Keratinocyte (primary cell): ENCODE results near the gene ZNF41. TPM values are rescaled to one million over a fixed set of nuclear protein-coding genes. Genes with fewer than 3 reads are reported as not detected.

Source experiments
- DNase-seq: peaks from one replicate; pipeline ENCODE4 v3.0.0-alpha.2; 2011; ENCODE audit warnings: low read depth, missing footprints, low spot score
- FAIRE-seq: peaks from 2 replicates; lab custom pipeline; 2011; peaks lifted over from hg19 to GRCh38; lab: Jason Lieb, UNC
- H2AFZ ChIP-seq: 2 replicates; pipeline ENCODE4 v1.6.0; 2012; ENCODE audit warnings: low read length, control low read depth, inconsistent platforms; ENCODE audit not compliant: control insufficient read depth
- H3K27ac ChIP-seq: 2 replicates; pipeline ENCODE4 v1.5.1; 2011; ENCODE audit warnings: low read length; ENCODE audit not compliant: control insufficient read depth, insufficient read depth
- H3K27me3 ChIP-seq: 3 replicates; pipeline ENCODE4 v1.6.0; 2011; ENCODE audit warnings: low read length; ENCODE audit not compliant: control insufficient read depth, insufficient read depth; ENCODE audit errors: extremely low read depth
- H3K36me3 ChIP-seq, 2 experiments: 2 replicates in 1 of 2; 3 replicates in 1 of 2; pipeline ENCODE4 v1.5.1; 2011; ENCODE audit warnings: low read length in 2 of 2, mild to moderate bottlenecking in 1 of 2; ENCODE audit not compliant: control insufficient read depth in 2 of 2, insufficient read depth in 2 of 2; ENCODE audit errors: extremely low read depth in 1 of 2
- H3K4me1 ChIP-seq: 3 replicates; pipeline ENCODE4 v1.5.1; 2011; ENCODE audit warnings: low read length; ENCODE audit not compliant: control insufficient read depth, insufficient read depth; ENCODE audit errors: extremely low read depth
- H3K4me2 ChIP-seq: 3 replicates; pipeline ENCODE4 v1.6.0; 2011; ENCODE audit warnings: low read depth, low read length; ENCODE audit not compliant: control insufficient read depth, insufficient read depth; ENCODE audit errors: extremely low read depth
- H3K4me3 ChIP-seq, 3 experiments: fragments of 200-600 bp in 1 of 3; sonication (generic) in 1 of 3; 2 replicates in 2 of 3; 3 replicates in 1 of 3; pipeline ENCODE4 v1.5.1; 2011 to 2016; ENCODE audit warnings: low read length in 3 of 3, mild to moderate bottlenecking in 3 of 3, control low read depth in 2 of 3, inconsistent platforms in 1 of 3, low read depth in 1 of 3, mixed read lengths in 1 of 3, mixed run types in 1 of 3, moderate library complexity in 1 of 3; ENCODE audit not compliant: control insufficient read depth in 2 of 3, insufficient read depth in 2 of 3; ENCODE audit errors: extremely low read depth in 1 of 3
- H3K79me2 ChIP-seq: 2 replicates; pipeline ENCODE4 v1.6.0; 2012; ENCODE audit warnings: low read length; ENCODE audit not compliant: control insufficient read depth, insufficient read depth
- H3K9ac ChIP-seq: 3 replicates; pipeline ENCODE4 v1.6.0; 2011; ENCODE audit warnings: low read length; ENCODE audit not compliant: control insufficient read depth, insufficient read depth; ENCODE audit errors: extremely low read depth
- H3K9me1 ChIP-seq: 3 replicates; pipeline ENCODE4 v1.6.0; 2011; ENCODE audit warnings: low read length; ENCODE audit not compliant: control insufficient read depth, insufficient read depth; ENCODE audit errors: extremely low read depth
- H3K9me3 ChIP-seq: 2 replicates; pipeline ENCODE4 v1.5.1; 2012; ENCODE audit warnings: low read depth, low read length; ENCODE audit not compliant: control insufficient read depth
- H4K20me1 ChIP-seq: 3 replicates; pipeline ENCODE4 v1.6.0; 2011; ENCODE audit warnings: low read length; ENCODE audit not compliant: control insufficient read depth, insufficient read depth; ENCODE audit errors: extremely low read depth
- CTCF ChIP-seq, 3 experiments: IDR thresholded peaks in 1 of 3; conservative IDR thresholded peaks in 1 of 3; optimal IDR thresholded peaks in 1 of 3; 2 replicates in 2 of 3; 3 replicates in 1 of 3; pipeline versions ENCODE3 to v1.5.1; 2011; ENCODE audit warnings: low read length in 3 of 3, mild to moderate bottlenecking in 3 of 3, moderate library complexity in 2 of 3, control low read depth in 1 of 3, inconsistent platforms in 1 of 3; ENCODE audit not compliant: insufficient read depth in 2 of 3; ENCODE audit errors: extremely low read depth in 1 of 3
- EZH2 ChIP-seq: IDR thresholded peaks from one replicate; pipeline ENCODE4 v1.6.1; 2012; ENCODE audit warnings: inconsistent platforms, mild to moderate bottlenecking, low read length, moderate library complexity
- dilution Hi-C: fragments of 300-500 bp; cut with MboI; formaldehyde crosslinking; loops from one replicate; pipeline ENCODE4 v1.7.0; 2020; ENCODE audit warnings: low sequenced_read_pairs; ENCODE audit not compliant: extremely low pct_ligation_motif_present
- polyA plus RNA-seq, 5 experiments: library from polyadenylated mRNA; depleted of rRNA in 3 of 5; stranded (reverse) in 3 of 5; stranded (forward) in 1 of 5; unstranded in 1 of 5; fragments of >200 nt; gene quantifications; 1 replicate in 1 of 5; 2 replicates in 3 of 5; 3 replicates in 1 of 5; pipeline versions ENCODE4 v1.2.1 to v1.2.3, GENCODE V29; 2011 to 2012; ENCODE audit warnings: missing spikeins in 2 of 5, low read depth in 1 of 5, low replicate concordance in 1 of 5

The ZNF41 gene
- polyA plus RNA-seq, 1 donor (not counting 4 experiments of a cell fraction or from before 2014, with no cell fraction given) = 5.0 TPM

GRCh38 chrX:47420962-47421361, 62.1 kb downstream of the ZNF41 start:
- Histone ChIP-seq H3K4me3 (no peak overlapping the region), H3K9me3 (peaks cover 3% of the 10 kb centered on the region), H3K27me3 (no peaks in the 10 kb centered on the region), H3K4me1 (no peaks in the 10 kb centered on the region), H3K4me2 (no peak overlapping the region), H3K79me2 (no peaks in the 10 kb centered on the region), H4K20me1 (no peaks in the 10 kb centered on the region), H3K27ac (no peak overlapping the region), H3K36me3 (no peaks in the 10 kb centered on the region), H3K9ac (no peak overlapping the region), H3K9me1 (no peaks in the 10 kb centered on the region), H2AFZ (no peak overlapping the region)
- FAIRE-seq = no peak
- TF ChIP-seq EZH2 (no peak), CTCF (optimal IDR thresholded peaks at IDR 0.05 in 1 of 3, IDR thresholded peaks at IDR 0.05 in 1 of 3, conservative IDR thresholded peaks at IDR 0.05 in 1 of 3; ENCODE audit: extremely low read depth in 1 of 3, insufficient read depth in 2 of 3, low read length in 3 of 3) (no peak)
- no peak for DNase-seq
- dilution Hi-C loops = no loop called here

- Histone ChIP-seq H3K4me2 (no peak overlapping the region), H4K20me1 (no peaks in the 10 kb centered on the region), H3K9me1 (no peaks in the 10 kb centered on the region), H3K79me2 (no peaks in the 10 kb centered on the region), H3K4me1 (no peaks in the 10 kb centered on the region), H2AFZ (no peak overlapping the region), H3K27ac (no peak overlapping the region), H3K9me3 (peaks cover 3% of the 10 kb centered on the region), H3K9ac (no peak overlapping the region), H3K27me3 (no peaks in the 10 kb centered on the region), H3K4me3 (no peak overlapping the region), H3K36me3 (no peaks in the 10 kb centered on the region)
- DNase-seq (no peak), FAIRE-seq (no peak)
- no peak for TF ChIP-seq CTCF (optimal IDR thresholded peaks at IDR 0.05 in 1 of 3, IDR thresholded peaks at IDR 0.05 in 1 of 3, conservative IDR thresholded peaks at IDR 0.05 in 1 of 3; ENCODE audit: extremely low read depth in 1 of 3, insufficient read depth in 2 of 3, low read length in 3 of 3)
- no peak for TF ChIP-seq EZH2
- dilution Hi-C loops = no loop called here
These were observed 62.8 kb downstream of the ZNF41 start for GRCh38 chrX:47420265-47420664.
